ENCODE results near the gene MED13L.
"Not testable (repeated sequence)": the region's sequence is repeated elsewhere in the genome, so short reads cannot be mapped to it uniquely, and the experiment has no call there.

MED13L gene

GRCh38 chr12:116303066-116303465 lies 25.6 kb upstream of the MED13L start:
- no peak for DNase-seq

- no peak for DNase-seq
Measured at GRCh38 chr12:116302166-116303058, 24.9 kb upstream of the MED13L start.

- DNase-seq = no peak
Measured at GRCh38 chr12:116301621-116302020, 24.1 kb upstream of the MED13L start.

GRCh38 chr12:116299665-116300328 lies 22.3 kb upstream of the MED13L start:
- no peak for DNase-seq

- no peak for DNase-seq
Measured at GRCh38 chr12:116299064-116299463, 21.6 kb upstream of the MED13L start.

- DNase-seq = no peak
Measured at GRCh38 chr12:116298578-116298977, 21.1 kb upstream of the MED13L start.

- DNase-seq = no peak
Measured at GRCh38 chr12:116297224-116297834, 19.8 kb upstream of the MED13L start.

- no peak for DNase-seq
Measured at GRCh38 chr12:116295327-116296263, 18.1 kb upstream of the MED13L start.

- DNase-seq = no peak
Measured at GRCh38 chr12:116294454-116295165, 17.1 kb upstream of the MED13L start.

GRCh38 chr12:116293687-116294453 lies 16.4 kb upstream of the MED13L start:
- no peak for DNase-seq

GRCh38 chr12:116291218-116291617 lies 13.7 kb upstream of the MED13L start:
- DNase-seq = no peak

GRCh38 chr12:116288735-116289134 lies 11.2 kb upstream of the MED13L start:
- DNase-seq = no peak

GRCh38 chr12:116287842-116288301 lies 10.4 kb upstream of the MED13L start:
- DNase-seq = no peak

GRCh38 chr12:116284396-116284795 lies 6.9 kb upstream of the MED13L start:
- no peak for DNase-seq

- DNase-seq = not testable (repeated sequence)
Measured at GRCh38 chr12:116283881-116284280, 6.4 kb upstream of the MED13L start.

GRCh38 chr12:116282371-116283286 lies 5.1 kb upstream of the MED13L start:
- DNase-seq = no peak

- DNase-seq = no peak
Measured at GRCh38 chr12:116280595-116281290, 3.2 kb upstream of the MED13L start.

- DNase-seq = no peak
Measured at GRCh38 chr12:116278667-116279066, 1.2 kb upstream of the MED13L start.

- no peak for DNase-seq
Measured at GRCh38 chr12:116278279-116278626, 760 bp upstream of the MED13L start.

Measured in NCI-H1436 treated with DMSO at 0.1 percent for 48 hours (cell line).